Forelimb muscle (tissue), 1 donor: ENCODE data around the gene EMILIN3. TPM values are rescaled to one million over a fixed set of nuclear protein-coding genes. Genes with fewer than 3 reads are reported as not detected.

Experiments
- DNase-seq: peaks from one replicate; pipeline ENCODE4 v3.0.0-alpha.2; 2013; ENCODE audit warnings: low read depth
- polyA plus RNA-seq: library from polyadenylated mRNA; unstranded; fragments of 120-200 nt; gene quantifications from one replicate; pipeline ENCODE4 v1.2.1, GENCODE V29; 2013; ENCODE audit not compliant: insufficient read length

The EMILIN3 gene, protein sequence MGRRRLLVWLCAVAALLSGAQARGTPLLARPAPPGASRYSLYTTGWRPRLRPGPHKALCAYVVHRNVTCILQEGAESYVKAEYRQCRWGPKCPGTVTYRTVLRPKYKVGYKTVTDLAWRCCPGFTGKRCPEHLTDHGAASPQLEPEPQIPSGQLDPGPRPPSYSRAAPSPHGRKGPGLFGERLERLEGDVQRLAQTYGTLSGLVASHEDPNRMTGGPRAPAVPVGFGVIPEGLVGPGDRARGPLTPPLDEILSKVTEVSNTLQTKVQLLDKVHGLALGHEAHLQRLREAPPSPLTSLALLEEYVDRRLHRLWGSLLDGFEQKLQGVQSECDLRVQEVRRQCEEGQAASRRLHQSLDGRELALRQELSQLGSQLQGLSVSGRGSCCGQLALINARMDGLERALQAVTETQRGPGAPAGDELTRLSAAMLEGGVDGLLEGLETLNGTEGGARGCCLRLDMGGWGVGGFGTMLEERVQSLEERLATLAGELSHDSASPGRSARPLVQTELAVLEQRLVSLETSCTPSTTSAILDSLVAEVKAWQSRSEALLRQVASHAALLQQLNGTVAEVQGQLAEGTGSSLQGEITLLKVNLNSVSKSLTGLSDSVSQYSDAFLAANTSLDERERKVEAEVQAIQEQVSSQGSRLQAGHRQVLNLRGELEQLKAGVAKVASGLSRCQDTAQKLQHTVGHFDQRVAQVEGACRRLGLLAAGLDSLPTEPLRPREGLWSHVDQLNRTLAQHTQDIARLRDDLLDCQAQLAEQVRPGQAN
- 27.5 TPM for polyA plus RNA-seq

DNA sequence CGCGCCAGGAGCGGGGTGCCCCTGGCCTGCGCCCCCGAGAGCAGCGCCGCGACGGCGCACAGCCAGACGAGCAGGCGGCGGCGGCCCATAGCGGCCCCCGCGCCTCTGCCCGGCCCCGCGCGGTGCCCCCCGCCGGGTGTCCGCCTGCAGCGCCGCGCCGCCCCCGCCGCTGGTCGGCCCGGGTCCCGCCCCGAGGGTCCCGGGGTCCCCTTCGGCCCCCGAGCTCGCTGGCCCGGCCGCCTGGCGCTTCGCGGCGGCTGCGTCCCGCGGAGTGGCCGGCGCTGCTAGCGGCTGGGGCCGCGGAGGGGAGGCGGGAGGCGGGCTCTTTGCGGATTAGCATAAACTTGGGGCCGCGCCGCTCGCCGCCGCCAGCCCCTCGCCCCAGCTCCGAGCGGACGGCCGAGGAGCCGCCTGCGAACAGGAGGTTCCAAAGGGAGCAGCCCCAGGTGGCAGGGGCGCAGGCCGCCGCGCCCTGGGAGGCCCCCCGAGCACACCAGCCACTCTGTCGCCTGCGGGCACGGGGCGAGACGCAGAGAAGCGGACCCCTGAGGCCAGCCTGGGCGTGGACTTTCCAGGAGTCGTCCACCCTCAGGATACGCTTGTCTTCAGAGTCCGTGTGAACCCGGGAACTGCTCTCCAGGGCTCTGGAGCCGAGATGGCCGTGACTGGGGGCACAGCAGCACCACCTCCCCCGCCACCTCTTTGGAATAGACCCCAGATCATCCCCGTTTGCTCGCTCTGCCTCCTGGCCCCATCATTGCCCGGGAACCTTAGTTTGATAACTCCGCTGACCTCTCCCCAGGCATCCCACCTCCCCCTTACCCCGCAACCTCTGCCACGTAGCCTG is at the start of gene EMILIN3:
EMILIN3 (minus strand) TSS at position 273 of the 847 bp plus-strand sequence; CDS start at position 89, 184 bp downstream.
- DNase-seq, result no peak

DNA sequence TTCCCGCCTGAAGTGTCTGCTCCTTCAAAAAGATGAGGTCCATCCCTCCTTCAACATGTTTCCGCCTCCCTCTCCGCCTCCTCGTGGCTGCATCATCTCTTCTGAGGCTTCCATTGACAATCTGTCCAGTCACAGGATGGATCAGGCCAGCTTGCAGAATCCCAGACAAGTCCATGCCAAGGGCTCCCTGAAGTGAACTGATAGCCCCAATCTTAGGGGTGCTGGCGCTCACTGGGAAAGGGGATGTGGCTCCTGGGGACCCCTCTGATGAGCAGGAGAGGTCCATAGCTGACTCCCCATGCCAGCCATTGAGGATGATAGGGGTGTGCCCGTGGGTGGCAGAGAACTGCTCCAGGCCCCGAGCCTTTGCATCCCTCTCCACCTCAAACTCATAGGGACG is 48.6 kb upstream of the EMILIN3 start:
- DNase-seq, result no peak

DNA sequence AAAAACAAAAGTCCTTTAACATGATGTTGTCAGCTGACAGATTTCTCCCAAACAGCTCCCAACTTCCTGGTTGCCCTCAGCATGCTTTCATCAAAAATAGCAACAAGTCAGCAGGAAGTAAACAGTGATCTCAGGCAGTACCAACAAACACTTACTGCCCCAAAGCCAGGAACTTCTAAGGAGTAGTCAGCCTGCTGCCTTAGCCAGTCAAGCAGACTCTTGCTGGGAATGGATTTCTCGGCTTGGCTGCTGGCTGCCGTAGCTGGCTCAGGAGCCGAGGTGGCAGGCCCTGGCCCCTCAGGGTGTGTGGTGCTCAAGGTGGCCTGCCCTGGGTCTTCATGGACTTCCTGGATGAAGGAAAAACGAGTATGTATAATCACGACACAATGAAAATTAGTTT is 46.6 kb upstream of the EMILIN3 start:
- no peak for DNase-seq

DNA sequence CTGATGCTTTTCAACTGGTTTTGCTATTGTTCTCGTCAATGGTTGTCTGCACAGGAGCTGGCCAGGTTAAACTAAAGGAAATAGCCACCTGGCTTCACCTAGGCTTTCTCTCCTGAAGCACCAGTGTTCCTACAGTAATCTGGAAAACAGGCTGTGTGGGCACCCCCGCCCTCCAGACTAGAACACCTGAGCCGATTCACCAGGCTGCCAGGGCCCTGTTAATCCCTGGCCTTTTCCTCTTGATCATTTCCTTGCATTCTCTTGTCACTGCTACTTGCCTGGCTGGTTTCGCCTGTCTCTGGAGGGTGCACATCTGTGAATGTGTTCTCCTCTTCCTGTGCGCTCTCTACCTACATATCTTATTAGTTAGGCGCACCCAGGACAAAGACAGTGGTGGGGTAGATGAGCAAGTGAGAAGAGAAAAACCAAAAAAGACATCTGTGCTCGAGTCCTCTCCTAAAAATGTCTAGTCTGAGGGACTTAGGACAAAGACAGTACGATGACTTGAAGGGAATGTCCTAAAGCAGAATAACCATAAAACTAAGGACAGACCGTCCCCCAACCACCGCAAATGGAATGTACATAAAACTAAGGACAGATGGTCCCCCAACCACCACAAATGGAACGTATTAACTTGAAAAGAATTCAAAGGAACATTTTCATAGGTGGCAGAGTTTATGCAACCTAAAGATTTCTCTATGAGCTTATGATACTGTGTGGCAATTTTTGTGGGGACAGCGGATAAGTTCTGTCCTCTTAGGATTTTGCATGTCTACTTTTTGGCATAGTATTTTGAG is 45.9 kb upstream of the EMILIN3 start:
- no peak for DNase-seq

DNA sequence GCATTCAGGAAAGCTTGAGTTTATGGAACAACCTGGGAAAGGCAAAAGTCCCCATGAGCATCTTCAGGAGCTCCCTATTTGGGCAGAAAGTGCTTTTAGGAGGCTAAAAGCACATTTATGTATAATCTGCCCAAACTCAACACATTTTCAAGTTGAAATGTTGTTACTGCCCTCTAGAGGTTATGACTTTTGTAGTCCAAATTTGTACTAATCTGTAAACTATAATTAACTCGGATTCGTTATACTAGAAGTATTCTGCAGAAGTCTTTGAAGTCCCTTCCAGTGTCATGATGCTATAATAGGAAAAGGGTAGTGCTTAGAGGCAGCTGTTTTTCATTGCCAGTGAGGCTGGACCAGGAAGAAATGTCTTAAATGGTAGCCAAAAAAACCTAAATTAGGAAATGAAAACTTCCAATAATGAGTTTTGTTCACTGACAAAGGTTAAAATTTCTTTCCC is 44.8 kb upstream of the EMILIN3 start:
- no peak for DNase-seq

DNA sequence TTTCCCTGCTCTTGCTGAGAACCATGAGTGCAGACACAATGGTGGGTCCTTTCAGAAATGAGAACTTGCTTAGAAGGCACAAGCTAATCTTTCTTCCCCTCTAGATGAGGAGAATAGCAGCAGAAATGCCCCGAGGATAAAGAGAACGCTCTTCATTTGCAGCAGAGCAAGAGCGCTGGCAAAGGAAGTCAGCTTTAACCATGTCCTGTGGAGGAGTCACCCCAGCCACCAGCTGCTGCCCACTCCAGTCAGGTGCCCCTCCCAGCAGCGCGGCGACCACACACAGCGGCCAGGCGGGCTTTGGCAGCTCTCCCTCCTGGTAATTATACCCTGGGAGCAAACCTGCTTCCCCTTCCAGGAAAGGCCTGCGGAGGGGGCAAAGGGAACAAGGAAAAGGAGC is 42.4 kb upstream of the EMILIN3 start:
- no peak for DNase-seq

DNA sequence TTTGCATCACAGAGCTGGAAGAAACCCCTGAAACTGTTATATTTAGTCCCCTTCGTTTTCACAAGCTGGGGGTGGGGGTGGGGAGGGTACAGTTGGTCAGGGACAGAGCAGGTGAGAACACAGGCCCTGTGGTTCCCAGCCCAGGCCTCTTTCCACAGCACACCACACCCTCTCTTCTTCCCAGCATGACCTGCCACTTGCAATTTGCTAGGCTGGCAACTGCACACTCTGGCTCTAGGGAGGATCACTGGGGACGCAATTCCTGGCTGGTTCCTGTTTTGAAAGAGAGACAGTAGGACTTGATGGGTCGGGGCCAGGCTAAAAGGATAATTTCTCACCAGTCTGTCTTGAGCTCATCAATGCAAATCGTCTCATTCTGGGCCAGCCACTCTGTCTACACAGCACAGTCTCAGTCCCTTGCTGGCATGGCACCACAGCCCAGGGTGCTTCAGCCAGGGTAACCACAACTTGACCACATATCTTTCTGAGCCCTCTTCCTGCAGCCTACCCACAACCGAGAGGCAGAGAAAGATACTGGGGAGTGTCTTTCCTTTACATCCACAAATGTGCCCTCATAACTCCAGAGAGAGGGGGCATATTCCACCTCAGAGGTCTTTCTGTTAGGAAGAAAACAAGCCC is 41.7 kb upstream of the EMILIN3 start:
- no peak for DNase-seq

DNA sequence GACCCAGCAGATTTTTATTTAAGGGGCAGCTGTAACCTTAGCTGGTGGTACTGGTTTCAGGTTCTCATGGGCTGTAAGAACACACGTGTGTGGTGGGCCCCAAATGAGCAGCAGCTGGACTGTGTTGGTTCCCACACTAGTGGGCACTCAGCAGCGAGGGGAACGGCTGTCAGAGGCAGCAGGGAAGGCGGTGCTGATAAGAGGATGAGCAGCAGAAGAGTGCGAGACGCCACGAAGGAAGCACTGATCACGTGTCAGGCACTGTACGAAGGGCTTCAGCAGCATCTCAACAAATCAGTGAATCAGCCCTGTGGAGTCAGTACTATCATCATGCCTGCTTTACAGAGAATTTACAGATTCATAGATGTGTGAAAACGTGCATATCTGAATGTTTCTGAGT is 41.0 kb upstream of the EMILIN3 start:
- no peak for DNase-seq

DNA sequence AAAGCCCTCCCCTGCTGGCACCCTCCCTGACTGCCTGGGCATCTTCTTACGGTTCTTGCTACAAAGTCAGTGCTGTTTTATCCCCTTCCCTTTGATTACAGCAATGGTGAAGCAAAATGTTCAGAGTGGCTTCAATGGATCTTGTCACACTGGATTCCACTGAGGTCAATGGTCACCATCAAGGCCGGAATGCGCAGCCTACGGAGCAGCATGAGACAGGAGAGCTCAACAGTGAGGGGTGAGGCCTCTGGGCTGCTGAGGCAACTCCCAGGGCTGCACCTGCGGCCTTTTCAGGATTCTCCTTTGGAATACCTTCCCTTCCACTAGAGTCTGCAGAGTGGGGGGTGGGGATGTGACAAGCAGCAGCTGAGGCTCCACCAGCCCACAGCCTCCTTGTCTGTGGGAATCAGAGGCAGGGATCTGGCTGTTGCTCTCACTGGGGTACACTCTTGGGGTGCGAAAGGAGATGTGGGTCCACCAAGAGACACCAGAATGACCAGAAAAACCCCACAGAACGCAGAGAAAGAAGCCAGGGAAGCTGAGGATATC is 40.4 kb upstream of the EMILIN3 start:
- no peak for DNase-seq

DNA sequence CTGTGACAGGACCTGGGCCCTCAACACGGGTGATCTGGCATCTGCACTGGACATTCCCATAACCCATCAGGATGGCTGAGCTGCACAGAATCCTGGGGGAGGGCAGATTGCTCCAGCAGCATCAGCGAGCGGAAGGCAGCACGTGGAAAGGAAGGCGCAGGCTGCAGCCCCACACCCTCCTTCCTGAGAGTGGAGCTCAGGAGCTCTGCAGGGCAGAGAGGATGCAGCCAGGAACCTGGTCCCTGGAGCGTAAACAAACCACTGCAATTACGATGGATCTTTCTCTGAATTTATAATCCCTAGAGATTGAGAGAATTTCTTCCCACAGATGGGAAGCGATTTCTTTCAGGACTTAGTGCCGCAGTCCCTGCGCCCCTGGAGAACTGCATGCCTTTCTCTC is 39.7 kb upstream of the EMILIN3 start:
- DNase-seq, result no peak

DNA sequence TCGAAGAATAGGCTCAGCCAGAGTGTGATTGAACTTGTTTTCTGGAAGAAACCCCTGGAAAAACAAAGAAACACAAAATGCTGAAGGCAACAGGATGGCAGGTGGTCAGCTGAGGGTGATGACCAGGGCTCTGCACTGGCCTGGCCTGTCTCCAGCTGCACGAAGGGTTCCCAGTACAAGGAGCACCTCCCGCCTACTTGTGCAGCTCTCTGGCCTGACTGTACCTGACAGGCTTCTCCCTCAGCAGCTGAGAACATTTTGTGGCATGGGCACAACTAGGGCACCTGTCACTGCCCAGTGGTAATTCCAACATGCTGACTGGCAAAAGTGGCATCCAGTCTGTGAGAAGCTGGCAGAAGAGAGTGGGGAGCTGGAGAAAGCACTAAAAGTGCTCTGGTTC is 38.8 kb upstream of the EMILIN3 start:
- DNase-seq, result no peak

DNA sequence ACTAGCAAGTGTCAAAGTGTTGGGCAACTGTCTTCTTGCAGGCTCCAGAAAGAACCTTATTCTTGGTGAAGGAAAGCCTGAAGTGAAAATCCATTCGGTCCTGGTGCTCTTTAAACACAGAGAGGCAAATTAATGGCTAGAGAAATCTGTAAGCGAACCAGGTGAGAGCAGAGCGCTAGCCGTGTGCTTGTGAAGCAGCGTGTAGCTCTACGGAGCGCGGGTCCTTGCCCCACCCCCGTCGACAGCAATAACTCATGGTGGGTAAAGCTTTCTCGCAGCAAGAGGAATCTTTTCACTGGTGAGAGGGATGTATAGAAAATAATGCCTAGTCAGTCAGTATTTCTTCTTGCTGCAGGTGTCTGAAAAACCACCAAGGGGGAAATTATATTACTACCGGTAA is 37.0 kb upstream of the EMILIN3 start:
- DNase-seq, result no peak

DNA sequence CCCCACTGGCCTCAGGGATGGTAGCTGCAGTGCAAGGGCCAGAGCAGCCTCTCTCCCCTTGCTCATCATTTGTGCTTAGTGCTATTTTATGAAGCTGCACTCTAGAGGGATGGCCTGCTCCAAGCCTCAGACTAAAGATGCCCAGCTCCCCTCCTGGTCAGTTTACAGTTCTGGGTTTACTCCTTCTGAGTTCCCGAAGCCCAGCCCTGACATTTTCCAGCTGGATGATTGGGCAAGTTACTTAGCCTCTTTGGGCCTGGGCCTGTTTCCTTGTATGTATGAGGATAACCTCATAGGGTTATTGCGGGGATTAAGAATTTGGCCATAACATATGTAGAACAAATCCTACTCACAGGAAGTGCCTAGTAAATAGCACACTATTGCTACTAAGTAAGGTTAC is 31.8 kb upstream of the EMILIN3 start:
- DNase-seq, result no peak

DNA sequence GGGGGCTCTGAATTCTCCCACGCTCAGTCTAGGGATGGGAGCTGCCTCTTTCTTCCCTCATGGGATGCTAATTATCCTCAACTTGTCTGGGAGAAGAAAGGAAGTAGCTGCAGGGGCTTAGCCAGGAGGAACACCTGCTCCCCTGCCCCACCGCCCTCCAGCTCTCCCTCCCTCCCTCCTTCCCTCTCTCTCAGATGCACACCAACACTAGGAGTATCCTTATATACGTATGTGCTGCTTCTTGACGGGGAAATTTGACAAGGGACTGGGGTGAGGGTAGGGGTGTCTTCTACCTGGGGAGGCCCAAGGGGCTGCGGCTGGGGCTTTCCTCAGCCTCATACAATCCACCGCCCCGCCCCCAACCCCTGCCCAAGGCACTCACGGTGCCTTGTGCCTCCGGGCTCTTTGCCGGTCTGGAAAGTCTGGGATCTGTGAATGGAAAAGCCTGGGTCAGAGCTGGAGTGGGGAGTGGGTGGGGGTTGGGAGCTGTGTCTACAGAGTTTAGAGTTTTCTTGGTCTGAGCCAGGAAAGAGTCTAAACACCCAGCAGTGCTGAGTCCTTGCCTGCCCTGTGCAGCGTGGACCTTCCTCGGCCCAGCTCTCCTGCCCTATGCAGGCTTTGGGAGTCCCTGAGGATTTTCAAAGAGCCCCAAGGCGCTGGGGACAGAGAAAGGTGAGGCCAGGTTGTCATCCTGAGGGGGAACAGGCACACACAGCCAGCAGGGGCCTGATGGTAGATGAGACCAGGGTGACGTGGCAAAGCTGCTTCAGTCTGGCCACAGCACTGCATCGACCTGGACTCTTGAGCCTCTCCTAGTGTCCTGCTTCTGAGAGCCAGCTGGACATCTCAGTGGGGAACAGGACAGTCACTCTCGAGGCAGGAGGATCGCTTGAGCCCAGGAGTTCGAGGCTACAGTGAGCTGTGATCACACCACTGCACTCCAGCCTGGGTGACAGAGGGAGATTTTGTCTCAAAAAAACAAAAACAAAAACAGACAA is 29.3 kb upstream of the EMILIN3 start:
- no peak for DNase-seq

DNA sequence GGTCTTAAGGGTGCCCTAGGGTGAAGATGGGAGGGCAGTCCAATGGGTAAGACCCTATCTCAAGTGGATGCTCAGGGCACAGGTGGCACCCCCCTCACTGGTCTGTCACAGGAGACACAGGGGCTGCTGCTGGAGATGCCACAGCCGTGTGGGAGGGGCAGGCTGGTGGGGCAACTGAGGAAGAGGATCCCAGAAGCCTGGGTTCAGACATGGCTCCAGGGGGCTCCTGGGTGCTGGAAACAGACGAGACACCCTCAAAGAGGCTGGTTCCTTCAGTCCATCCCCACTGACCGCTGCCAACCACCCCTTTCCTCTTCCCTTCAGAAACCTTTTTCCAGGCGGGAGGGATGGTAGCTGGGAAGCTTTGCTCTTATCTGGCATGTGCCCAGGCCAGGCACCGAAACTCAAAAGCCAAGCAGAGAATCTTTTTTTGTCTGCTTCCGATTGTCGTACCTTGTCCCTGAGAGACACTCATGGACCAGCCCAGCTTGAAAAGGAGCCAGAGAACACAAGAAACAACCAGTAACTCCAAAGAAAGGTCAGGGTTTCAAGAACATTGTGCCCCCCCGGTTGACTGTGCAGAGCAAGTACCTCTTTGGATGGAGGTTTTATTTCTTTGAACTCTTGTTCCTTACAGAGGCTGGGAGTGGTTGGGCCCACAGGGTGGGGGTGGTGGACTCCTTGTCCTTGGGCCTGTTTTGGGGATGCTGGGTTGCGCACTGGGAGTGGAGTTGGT is 28.5 kb upstream of the EMILIN3 start:
- no peak for DNase-seq

DNA sequence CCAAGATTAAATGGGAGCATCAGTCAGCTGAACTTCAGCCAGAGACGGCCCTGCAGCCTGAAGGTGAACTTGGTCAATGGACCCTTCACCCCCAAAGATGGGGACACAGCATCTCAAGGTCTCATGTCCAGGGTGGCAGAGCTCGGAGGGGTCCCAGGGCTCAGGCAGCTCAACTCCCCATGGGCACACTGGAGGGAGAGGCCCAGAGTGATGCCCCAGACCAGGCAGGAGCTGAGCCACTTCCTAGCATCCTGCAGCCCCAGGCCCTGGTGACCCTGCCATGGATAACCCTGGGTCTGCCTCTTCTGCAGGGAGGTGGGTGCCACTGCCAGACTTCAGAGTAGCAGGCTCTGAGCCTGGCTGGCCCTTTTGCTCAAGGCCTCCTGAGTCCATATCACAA is 27.5 kb upstream of the EMILIN3 start:
- no peak for DNase-seq

DNA sequence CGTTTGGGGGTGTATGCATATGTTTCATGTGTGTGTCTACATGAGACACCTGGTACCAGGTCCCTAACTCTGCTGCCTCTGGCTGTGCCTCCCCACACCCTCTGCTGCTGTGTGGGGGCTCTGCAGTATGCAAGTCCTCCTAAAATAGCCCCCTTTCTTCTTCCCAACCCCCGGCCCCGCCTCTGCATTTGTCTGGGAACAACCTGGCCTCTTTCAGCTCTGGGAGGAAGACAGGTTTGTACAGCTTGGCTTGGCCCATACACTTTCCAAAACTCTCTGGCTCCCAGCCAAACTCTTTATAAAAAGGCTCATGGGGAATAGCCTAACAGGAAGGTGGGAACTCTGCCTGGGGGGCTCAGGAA is 27.1 kb upstream of the EMILIN3 start:
- no peak for DNase-seq

DNA sequence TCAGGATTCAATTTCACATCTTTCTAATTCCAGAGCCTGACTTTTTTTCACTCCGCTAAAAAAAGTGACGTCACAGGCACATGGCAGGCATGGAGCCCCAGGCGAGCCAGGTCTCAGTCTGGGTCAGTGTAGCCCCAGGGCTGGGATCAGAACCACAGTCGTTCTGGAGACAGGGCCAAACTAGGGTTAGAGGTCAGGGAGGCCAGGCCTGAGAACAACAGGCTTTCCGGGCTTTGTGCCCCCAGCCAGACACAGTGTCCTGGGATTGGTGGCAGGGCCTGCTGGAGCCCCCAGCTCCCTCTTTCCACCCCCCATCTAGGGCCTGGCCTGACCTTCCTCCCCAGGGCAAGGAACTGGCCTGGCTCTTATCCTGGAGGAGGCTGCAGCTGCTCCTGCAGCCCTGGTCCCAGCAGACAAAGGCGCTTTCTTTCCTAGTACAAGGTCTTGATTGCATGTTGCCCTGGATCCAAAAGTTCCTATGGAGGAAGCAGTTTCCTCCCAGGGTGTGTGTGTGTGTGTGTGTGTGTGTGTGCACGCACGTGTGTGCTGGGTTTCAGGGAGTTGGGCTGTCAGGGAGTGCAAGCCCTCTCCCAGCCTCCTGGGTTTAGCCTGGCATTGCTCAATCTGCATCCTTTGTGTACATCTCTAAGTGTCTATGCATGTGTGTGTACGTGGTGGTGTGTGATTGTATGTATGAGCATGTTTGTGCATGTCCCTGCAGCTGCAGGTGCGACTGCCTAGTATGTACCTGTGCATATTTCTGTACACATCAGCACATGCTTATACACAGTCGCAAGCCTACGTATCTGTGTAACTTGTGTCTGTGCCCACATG is 26.5 kb upstream of the EMILIN3 start:
- DNase-seq, result no peak
